Bone marrow (tissue), 2 donors: ENCODE measurements around the gene POC1A.

Experiments
- DNase-seq, 2 donors: peaks; one replicate each; lab custom pipeline; 2025; lab: John Stamatoyannopoulos, UW

Gene POC1A

DNA sequence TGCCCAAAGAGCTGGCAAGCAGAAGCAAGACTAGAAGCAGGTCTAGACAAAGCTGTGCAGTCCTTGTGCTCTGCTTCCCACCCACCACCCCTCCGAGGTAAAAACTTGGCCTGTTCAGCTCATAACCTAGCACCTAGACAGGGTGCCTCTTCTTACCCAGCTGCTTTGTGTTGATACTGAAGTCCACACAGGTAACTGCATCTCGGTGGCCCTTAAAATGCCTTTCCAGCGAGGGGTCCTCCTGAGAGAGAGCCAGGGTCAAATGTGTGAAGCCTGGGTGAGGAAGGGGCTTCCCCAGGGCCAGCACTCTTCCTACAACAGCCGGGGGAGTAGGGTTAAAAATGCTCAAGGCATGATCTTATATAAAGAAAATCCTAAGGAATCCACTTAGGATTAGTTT lies 3.4 kb downstream of the POC1A start:
- DNase-seq: no peak

DNA sequence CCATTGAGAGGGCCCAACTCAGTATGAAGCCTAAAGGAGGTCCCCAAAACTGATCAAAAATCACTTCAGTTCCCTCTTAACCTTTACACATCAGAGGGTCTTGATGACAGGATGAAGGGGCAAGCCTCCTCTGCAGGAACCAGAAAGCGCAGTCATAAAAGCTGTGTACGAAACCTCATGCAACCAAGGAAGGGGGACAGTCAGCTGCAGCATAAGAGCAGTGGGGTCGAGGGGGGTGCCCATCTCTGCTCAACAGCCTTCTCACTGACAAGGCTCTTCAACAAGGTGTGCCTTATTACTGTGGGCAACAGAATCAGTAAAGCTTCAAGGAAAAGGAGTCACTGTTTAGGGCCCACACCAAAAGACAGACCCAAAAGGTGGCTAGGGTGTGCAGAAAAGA lies 3.9 kb downstream of the POC1A start:
- no peak for DNase-seq

DNA sequence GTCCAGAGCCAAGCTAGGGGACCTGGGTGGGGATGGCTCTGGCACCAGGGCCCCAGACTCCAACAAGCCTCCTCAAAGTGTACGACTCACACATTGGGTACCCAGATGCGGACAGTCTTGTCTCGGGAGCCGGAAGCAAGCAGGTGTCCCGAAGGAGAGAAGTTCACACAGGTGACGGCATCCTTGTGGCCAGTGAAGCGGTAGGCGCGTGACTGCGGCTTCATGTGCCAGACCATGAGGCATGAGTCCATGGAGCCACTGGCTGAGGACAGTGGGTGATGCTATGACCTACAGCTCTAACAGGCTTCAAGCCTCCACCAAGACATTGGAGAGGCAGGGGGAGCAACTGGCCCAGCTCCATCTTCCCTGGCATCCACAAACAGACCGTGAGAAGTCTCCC lies 4.5 kb downstream of the POC1A start:
- DNase-seq: no peak

DNA sequence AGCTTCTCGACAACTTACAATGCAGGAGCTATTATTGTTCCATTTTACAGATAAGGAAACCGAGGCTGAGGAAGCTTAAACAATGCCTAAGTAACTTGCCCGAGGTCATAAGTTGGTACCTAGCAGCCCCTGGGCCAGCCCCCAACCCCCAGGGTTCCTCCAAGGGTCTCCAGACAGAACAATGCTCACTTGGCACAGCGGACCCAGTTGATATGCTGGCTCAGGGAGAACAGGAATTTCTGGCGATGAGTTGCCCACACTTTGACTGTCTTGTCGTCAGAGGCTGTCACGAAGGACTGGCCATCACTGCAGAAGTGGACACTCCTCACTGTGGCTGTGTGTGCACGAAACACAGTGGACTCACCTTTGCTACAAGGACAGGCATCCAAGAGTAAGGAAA lies 5.2 kb downstream of the POC1A start:
- DNase-seq: no peak

DNA sequence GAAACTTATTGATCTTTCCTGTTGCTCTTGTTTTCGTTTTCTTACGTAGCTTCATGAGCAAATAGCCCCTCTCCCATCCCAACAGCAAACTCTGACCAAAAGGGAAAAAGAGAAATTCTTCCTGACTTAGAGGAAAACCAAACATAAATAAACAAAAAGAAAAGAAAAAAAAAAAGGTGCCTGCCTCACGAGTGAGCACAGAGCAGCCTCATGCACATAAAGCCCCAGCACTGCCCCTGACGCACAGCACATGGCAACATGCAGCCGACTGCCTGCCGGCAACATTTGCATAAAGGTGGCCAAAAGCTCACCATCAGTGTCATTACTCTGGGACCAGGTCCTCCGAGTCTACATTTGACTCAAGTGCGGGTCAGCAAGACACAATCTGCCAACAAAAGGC lies 6.4 kb downstream of the POC1A start:
- no peak for DNase-seq

DNA sequence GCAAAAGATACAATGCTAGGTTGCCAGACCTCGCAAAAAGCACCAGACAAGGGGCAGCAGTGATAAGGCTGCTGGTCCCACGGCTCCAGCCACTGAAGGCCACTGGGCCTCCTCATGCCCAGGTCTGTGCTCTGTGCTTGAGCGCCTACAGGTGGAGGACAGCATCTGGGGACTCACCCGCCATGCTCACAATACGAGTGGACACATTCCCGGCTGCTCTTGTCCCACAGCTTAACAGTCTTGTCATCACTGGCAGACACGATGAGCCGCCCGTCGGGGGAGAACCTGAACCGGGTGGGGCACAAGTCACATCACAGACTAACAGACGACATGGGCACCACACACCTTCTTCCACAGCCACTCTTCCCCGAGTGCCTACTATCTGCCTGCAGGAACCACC lies 7.4 kb downstream of the POC1A start:
- DNase-seq: no peak

DNA sequence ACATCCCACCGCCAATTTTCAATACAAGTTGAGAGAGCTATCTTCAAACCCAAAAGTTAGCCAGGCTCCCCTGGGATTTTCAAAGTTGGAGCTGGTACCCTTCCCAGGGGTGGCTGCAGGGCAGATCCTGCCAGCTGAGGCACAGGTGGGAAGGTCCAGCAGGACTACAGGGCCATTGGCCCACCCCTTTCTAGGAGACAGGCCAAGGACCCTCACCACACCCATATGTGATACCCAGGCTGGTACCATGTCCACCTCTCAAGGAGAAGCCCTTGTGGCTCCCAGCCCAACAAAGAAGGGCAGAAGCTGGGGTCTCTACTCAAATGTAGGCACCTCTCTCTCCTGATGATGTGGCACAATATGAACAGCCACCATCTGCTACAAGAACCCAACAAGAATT lies 8.0 kb downstream of the POC1A start:
- no peak for DNase-seq

DNA sequence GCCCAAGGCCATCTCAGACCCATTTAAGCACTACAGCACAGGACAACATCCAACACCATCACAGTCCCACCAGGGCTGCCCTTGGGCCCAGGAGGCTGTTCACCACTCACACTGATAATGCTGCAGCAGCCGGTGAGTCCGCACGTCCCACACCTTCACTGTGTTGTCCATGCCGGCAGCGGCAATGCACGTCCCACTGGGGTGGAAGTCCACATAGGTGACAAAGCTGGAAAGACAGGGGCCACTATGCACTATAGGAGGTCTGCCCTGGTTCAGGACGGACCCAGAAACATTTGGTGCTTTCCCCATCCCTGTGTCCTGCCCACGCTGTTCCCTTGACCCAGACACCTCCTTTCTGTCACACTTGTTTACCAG lies 8.5 kb downstream of the POC1A start:
- no peak for DNase-seq

DNA sequence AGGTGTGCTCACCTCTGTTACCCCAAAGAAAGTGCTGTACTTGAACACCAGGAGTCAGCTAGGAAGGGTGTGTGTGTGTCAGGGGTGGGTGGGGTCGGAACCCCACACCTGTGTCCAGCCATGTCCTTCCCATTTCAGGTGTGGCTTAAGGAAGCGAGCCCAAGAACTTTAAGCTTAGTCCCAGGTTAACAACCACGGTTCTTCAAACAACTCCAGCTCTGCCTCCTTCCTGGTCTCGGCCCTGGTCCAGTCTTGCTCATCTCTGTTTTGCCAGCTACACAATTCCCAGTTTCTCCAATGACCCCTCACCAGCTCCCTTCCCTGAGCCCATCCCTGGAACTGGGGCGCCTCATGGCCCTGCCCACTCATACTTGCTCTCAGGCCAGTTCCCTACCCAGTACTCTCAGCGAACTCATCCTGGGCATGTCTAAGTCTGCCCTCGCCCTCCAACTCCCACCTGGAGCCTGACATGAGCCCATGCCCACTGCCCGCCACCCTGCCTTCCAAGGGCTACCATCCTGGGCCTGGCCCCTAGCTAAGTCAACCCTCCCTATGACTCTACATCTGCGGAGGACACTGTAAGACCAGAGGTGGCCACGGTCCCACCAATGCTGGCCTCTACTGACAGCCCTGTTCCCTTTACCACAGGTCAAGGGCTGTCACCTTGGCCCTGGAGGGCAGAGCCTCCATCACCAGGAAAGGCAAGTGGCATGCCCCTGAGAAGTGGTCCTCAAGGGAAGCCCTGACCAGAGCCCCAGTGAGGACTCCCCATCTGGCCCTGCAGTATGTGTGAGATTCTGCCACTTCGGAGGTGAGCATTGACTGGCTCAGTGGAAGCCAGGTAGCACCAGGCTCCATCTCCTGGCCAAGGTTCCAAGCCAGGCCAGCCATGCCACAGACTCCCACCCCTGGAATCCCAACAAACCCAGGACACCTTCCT lies 9.2 kb downstream of the POC1A start:
- no peak for DNase-seq

DNA sequence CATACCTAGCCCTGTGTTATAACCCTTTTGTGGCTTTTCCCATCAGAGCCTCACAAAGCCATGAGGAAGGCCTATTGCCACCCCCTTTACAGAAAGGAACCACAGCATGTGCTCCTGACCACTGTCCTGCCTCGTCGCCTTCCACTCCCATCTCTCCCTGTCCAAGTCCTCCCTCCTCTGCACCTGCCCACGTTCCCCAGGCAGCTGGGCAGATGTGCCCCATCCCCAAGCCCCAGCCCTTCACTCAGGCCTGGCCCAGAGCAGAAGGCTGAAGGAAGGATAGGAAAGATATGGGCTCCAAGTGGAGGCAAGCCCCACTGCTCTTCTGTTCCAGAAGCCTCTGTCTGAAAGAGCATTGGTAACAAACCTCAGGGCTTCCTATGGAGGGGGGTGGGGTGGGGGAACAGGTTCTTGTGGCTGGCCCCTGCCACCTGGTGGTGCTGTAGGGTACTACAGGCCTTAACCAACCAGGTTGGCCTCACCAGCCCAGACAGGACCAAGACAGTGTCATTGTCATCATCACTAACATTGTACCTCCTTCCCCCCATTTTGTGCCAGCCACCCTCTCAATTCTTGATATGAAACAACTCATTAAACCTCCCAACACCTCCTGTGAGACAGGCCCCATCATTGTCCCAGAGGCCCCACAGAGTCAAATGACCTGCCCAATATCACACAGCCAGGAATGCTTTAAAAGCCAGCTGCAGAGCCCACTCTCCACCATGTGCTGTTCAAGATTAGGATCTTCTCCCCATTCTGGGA lies 10.0 kb downstream of the POC1A start:
- peak; percentile 39 to 73 for DNase-seq

DNA sequence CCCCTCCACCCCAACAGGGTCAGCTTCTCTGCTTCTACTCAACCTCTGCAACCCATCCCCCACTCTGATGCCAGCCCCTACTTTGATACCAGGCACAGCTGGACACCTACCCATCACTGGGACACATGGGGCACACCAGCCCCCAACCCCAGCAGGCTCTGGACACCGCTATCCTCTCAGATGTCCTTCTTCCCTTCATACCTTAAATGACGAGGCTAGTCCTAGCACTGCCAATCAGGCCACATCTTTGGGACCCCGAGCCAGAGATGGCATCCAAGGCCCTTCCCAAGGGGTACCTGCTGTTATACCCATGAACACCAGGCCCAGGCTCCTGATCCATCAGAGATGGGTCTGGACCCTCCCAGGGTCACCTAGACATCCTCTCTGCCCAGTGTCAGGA lies 10.6 kb downstream of the POC1A start:
- DNase-seq: no peak

DNA sequence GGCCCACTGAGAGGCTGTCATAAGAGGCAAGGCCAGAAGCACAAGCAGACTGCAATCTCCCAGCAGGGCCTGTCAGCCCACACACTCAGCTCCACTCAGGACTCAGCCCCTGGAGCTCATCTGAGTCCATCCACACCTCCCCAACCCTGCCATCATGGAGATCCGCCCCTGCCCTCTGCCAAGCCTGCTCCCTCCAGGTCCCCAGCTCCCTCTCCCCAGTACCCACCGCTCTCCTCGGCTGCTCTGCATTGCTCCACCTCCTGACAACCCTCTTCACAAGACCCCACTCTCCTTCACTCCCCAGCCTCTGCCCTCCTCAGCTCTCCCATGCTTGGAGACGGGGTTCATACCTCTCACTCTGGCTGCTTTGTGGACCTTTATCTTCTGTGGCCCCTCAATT lies 11.1 kb downstream of the POC1A start:
- DNase-seq: no peak

DNA sequence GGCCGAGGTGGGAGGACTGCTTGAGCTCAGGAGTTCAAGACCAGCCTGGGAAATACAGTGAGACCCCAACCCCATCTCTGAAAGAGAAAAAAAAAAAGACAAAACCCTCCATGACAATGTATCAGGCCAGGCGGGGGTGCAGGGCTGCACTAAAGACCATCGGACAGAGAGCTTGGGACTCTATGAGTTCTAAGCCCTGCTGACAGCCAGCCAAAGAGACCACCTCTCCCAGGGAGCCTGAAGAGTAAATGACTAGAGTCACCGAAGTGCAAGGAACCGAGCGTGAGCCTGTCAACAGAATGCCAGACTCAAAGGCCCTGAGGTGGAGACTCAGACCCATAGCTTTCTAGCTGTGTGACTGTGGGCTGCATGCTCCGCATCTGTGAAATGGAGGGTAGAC lies 12.5 kb downstream of the POC1A start:
- DNase-seq: no peak

DNA sequence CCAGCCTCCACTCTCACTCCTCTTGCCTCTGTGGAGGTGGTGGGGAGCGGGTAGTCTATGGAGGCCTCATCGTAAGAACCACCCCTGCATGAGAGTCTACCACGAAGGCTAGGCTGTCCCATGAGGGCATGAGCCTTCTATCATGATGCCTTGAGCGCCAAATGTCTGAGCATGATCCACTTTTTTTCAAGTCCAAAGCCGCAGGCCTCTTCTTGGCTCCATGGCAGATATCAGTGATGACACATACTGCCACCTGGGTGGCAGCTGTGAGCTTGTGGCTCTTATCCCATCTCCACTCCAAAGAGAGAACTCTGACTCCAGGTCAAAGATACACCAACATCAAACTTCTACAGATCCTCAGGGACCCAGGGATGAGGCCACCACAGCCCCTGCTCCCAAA lies 13.5 kb downstream of the POC1A start:
- DNase-seq: no peak

DNA sequence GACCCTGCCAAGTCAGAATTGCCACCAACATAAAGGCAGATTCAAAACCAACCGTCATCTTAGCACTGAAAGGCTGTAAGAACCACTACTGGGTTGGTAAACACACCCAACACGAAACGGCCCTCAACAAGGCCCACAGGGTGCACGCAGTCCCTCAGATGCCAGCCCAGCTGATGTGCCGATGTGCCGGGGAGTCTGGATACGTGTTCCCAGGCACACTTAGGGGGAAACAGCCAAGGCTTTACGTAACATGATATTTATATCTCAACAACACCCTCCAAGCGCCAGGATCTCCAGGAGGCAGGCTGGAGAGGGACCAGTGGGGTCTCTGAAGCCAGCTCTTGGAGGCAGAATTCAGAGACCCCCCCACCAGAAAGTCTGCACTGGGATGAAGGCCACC lies 14.2 kb downstream of the POC1A start:
- no peak for DNase-seq

DNA sequence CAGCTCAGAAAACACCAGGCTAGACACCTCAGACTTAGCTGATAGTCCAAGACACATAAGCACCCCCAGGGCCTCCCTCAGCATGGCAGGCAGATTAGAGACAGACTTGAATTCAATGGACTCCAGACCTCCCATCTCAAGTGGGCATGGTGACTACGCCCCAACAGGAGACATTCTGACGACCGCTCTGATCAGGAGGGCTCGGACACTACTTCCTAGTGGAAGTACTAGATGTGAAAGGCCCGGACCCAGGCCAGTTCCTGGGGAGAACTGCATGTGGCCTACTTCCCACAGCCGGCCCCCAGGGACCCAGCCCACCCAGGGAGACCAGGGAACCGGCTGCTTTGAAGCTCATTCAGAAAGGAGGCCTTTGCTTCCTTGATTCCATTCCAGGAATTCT lies 16.9 kb downstream of the POC1A start:
- DNase-seq: no peak

DNA sequence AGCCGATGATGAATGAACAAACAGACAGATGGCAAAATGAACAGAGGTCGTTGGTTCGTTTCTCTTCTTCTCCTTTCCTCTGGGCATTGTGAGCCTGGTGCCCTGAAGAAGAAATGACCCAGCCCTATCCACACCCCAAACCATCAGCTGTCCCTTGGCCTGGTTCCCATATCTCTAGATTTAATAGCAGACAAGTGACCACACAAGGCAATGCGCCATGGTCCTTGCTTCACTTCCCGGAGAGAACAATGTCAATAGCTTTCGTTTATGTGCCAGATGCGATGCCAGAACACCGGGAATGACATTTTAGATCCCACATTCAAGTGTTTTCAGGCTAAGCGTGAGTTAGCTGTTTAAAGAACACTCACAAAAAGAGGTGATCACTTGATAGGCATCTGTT lies 17.7 kb downstream of the POC1A start:
- no peak for DNase-seq

DNA sequence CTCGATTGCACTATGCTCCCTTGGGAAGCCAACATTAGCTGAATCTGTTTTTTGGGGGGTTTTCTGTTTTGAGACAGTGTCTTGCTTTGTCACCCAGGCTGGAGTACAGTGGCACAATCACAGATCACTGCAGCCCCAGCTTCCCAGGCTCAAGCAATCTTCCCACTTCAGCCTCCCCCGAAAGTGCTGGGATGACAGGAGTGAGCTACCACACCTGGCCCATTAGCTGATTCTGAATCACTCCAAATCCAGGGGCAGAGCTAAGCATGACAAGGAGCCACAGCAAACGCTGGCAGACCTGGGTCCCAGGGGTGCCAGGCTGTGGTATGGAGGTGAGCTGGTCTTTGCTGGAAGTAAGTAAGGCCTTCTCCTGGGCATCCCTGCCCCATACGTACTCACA lies 18.9 kb downstream of the POC1A start:
- no peak for DNase-seq

DNA sequence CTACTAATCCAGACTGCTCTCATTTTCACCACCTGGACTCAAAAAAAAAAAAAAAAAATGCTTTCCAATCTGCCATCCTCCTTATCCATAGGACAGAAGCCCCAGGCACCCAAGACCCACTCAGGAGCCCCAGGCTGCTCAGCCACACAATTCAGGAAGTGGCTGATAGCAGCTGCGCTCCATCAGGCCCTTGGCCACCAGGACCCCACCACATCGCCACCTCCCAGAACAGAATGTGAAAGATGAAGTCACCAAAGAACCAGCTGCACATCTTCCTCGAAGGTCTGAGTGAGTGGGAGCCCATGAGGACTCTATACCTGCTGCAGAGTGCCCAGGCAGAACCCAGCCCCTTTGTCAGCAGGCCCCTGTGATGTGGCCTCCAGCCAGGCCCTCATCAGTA lies 19.5 kb downstream of the POC1A start:
- peak in 1 of 2 donors; percentile 25 for DNase-seq

DNA sequence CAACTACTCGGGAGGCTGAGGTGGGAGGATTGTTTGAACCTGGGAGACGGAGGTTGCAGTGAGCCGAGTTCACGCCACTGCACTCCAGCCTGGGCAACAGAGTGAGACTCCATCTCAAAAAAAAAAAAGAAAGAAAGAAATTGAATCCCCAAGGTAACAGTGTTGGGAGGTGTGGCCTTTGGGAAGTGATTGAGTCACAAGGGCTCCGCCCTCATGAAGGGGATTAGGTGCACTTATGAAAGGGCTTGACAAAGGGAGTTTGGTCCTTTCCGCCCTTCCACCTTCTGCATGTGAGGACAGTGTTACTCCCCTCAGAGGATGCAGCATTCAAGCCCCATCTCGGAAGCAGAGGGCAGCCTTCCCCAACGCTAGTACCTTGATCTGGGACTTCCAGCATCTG lies 21.3 kb downstream of the POC1A start:
- no peak for DNase-seq

DNA sequence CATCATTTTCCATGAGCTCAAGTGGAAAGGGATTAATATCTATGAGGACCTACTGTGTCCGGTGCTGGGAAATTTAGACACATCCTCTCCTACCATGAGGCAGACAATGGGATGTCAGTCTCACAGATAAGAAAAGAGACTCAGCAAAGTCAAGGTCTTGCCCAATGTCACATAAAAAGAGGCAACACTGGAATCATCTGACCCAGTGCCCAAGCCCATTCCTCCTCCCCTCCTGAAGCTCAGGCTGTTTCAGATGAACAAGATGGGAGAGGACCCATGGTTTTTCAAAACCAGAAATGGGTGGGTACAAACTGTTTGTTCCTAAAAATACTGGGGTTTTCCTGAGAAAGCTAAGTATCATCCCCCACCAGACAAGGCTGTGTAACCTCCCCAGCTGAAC lies 22.2 kb downstream of the POC1A start:
- DNase-seq: no peak

DNA sequence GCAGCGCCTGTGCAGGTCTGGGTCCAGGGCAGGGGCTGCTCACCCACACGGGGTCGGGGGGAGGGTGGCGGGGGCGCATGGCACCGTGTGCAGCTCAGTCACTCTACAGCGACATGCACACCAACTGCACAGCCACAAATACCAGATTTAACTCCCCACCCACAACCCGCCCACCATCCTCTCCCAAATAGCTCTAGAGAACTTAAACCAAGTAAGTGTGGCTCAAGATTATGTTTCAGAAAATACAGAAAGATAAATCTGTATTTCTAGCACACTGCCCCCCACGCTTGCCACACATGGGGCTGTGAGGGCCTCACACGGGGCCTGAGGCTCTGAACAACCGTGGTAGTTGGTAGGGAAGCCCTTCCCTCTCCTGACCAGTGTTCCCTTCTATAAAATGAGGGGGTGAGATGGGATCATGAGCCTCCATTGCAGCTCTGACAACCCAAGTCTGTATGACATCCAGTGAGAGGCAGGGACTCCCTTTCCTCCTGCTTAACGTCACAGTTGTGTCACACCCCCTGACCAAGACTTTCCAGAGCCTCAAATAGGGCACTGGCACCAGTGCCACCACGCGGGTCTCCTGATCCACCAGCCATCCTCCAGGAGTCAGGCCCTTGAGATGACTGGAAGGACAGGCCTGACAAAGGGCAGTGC lies 23.1 kb downstream of the POC1A start:
- no peak for DNase-seq

DNA sequence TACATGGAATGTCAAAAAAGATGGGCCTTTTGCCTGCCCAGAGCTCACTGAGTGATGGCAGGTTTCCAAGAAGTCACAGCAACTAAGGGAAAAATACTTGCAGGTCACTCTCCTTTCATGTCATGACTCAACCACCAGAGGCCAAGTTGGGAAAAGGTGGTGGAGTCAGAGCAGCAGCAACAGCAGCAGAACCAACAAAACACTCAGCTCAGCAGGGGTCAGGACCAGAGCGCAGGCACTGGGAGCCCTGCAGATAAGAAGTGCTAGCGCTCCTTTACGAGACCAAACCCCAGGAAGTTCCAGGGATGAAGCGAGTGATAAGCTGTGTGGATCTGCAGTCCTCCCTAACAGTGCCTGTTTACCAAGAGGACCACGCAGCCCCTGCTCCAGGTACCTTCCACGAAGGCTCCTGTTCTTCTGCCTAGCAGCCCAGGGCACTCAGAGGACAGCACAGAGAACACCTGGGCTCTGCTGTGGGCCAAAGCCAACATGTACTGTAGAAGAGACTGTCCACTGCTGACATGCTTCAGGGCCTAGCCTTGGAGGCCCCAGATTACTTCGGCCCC lies 26.0 kb downstream of the POC1A start:
- no peak for DNase-seq
